ENCODE data around the gene ARF1. TPM values are rescaled to one million over a fixed set of nuclear protein-coding genes. Genes with fewer than 3 reads are reported as not detected.

The ARF1 gene
- total and polyA plus RNA-seq, 10 of the 15 experiments (the other 5 are each of a cell fraction or from before 2014, with no cell fraction given), result 48.4 to 508 (median 283) TPM

- SMC1A ChIA-PET (ENCODE audit: uncharacterized antibody, unreplicated experiment), result no interaction called here
- no peak for ATAC-seq
Observed at GRCh38 chr1:228064296-228064695, 18.2 kb upstream of the ARF1 start.

More at GRCh38 chr1:228064296-228064695, 18.2 kb upstream of the ARF1 start:
- Histone ChIP-seq H3K4me2 (ENCODE audit: control insufficient read depth, insufficient read depth) (no peak overlapping the region), H3K27me3 (replicated peaks in 1 of 2; ENCODE audit: control insufficient read depth in 2 of 2, insufficient read depth in 2 of 2, low read length in 1 of 2) (peaks cover 0 to 2% of the 10 kb centered on the region in 2 experiments; a peak in 3 of 4 replicates), H4K20me1 (ENCODE audit: control insufficient read depth, insufficient read depth) (no peaks in the 10 kb centered on the region), H3K4me1 (ENCODE audit: control insufficient read depth, insufficient read depth, low read length) (no peaks in the 10 kb centered on the region), H3K4me3 (no peak overlapping the region), H2AFZ (ENCODE audit: control insufficient read depth, low read depth, low read length) (no peak overlapping the region), H3K36me3 (ENCODE audit: control insufficient read depth in 2 of 2, insufficient read depth in 2 of 2, low read length in 1 of 2) (no peaks in the 10 kb centered on the region), H3K79me2 (ENCODE audit: control insufficient read depth, insufficient read depth, low read length) (no peaks in the 10 kb centered on the region), H3K27ac (ENCODE audit: control insufficient read depth, insufficient read depth) (no peak overlapping the region), H3K9ac (ENCODE audit: control insufficient read depth, insufficient read depth, low read length) (no peak overlapping the region), H3K9me3 (replicated peaks; ENCODE audit: control insufficient read depth, insufficient read depth, low read length) (no peaks in the 10 kb centered on the region; the same call in 2 of the 3 replicates)
- RAD21 ChIA-PET (ENCODE audit: unreplicated experiment), result no interaction called here
- POLR2A ChIA-PET, result no interaction called here
- no peak for DNase-seq (ENCODE audit: low read depth, low spot score)
- BruUV-seq (replicated peaks), result no TSS peak
- CTCF ChIA-PET, result no interaction called here
- TF ChIP-seq SMAD5 (IDR thresholded peaks at IDR 0.05; ENCODE audit: low read depth) (no peak), ETV6 (conservative IDR thresholded peaks at IDR 0.05 in 1 of 2, IDR thresholded peaks at IDR 0.05 in 1 of 2; ENCODE audit: borderline replicate concordance in 1 of 2, low read depth in 1 of 2) (no peak), SUZ12 (IDR thresholded peaks at IDR 0.05; ENCODE audit: unreplicated experiment) (no peak), E2F4 (IDR thresholded peaks at IDR 0.05; ENCODE audit: low read depth, low read length) (no peak), ZBED1 (IDR thresholded peaks at IDR 0.05; ENCODE audit: borderline replicate concordance) (no peak), SRF (IDR thresholded peaks at IDR 0.05; ENCODE audit: low read depth in 2 of 2, low read length in 2 of 2) (no peak), SMAD1 (IDR thresholded peaks at IDR 0.05; ENCODE audit: low read depth, partially characterized antibody) (no peak), NR2C2 (IDR thresholded peaks at IDR 0.05; ENCODE audit: borderline replicate concordance, control insufficient read depth, insufficient read length, low read depth) (no peak), EP300 (IDR thresholded peaks at IDR 0.05; ENCODE audit: borderline replicate concordance in 1 of 2, control insufficient read depth in 1 of 2, low read depth in 2 of 2, low read length in 2 of 2) (no peak), PAX5 (IDR thresholded peaks at IDR 0.05; ENCODE audit: borderline replicate concordance, low read depth, low read length) (no peak), ZBTB40 (IDR thresholded peaks at IDR 0.05; ENCODE audit: borderline replicate concordance) (no peak), HDAC2 (IDR thresholded peaks at IDR 0.05) (no peak), SREBF1 (IDR thresholded peaks at IDR 0.05; ENCODE audit: low read length) (no peak)
- in situ Hi-C loops (cut with MboI), result no loop called here
- intact Hi-C loops (cut with micrococcal nuclease; ENCODE audit: unreplicated experiment), result no loop called here
- FAIRE-seq, result no peak
- WGBS (ENCODE audit: insufficient coverage, insufficient replicate concordance, low lambda C conversion rate, missing lambda C conversion rate), result 4% methylated on average over 5 of the region's 8 CpGs

All from GM12878 (cell line).